Nephron progenitor cell (in vitro differentiated cells): ENCODE data around the gene SSC4D.
A peak's percentile ranks its signal among the peaks of the same experiment; 100 is the strongest.
"Not testable (repeated sequence)": the region's sequence is repeated elsewhere in the genome, so short reads cannot be mapped to it uniquely, and the experiment has no call there.

Experiments
- DNase-seq: peaks from one replicate; pipeline ENCODE4 v3.0.0; 2021
- H3K27ac Mint-ChIP-seq: 2 replicates; pipeline ENCODE4 v1.8.0; 2021; ENCODE audit warnings: mild to moderate bottlenecking, moderate library complexity, mixed read lengths
- H3K27me3 Mint-ChIP-seq: 2 replicates; pipeline ENCODE4 v1.8.0; 2021; ENCODE audit warnings: mild to moderate bottlenecking, low read depth, mixed read lengths; ENCODE audit not compliant: poor library complexity
- H3K36me3 Mint-ChIP-seq: 2 replicates; pipeline ENCODE4 v1.8.0; 2021; ENCODE audit warnings: low read depth, mixed read lengths
- H3K4me1 Mint-ChIP-seq: 2 replicates; pipeline ENCODE4 v1.8.0; 2021; ENCODE audit warnings: mixed read lengths
- H3K4me3 Mint-ChIP-seq: 2 replicates; pipeline ENCODE4 v1.8.0; 2021; ENCODE audit warnings: mild to moderate bottlenecking, moderate library complexity, mixed read lengths
- H3K9me3 Mint-ChIP-seq: 2 replicates; pipeline ENCODE4 v1.8.0; 2021; ENCODE audit warnings: mild to moderate bottlenecking, moderate library complexity, mixed read lengths
- CTCF ChIP-seq: fragments of 200-600 bp; sonication (generic); IDR thresholded peaks from 2 replicates; pipeline ENCODE4 v1.5.0; 2021; ENCODE audit warnings: antibody characterized with exemption

SSC4D gene

GRCh38 chr7:76400248-76400647 lies 9.2 kb downstream of the SSC4D start:
- Mint-ChIP-seq H3K27ac (no peak overlapping the region), H3K4me3 (no peak overlapping the region), H3K27me3 (peaks cover 9% of the 10 kb centered on the region), H3K36me3 (peaks cover 5% of the 10 kb centered on the region), H3K9me3 (no peaks in the 10 kb centered on the region), H3K4me1 (peaks cover 26% of the 10 kb centered on the region)
- TF ChIP-seq CTCF, result no peak
- DNase-seq, result no peak

- DNase-seq, result peak; percentile 52
Measured at GRCh38 chr7:76397409-76398183, 11.9 kb downstream of the SSC4D start.

GRCh38 chr7:76396864-76397263 lies 12.6 kb downstream of the SSC4D start:
- TF ChIP-seq CTCF, result no peak
- peaks cover 35% of the 10 kb centered on the region for H3K4me1 Mint-ChIP-seq
- H3K27ac Mint-ChIP-seq, result no peak overlapping the region
- H3K36me3 Mint-ChIP-seq, result no peaks in the 10 kb centered on the region
- H3K27me3 Mint-ChIP-seq, result peaks cover 13% of the 10 kb centered on the region
- no peak overlapping the region for H3K4me3 Mint-ChIP-seq
- no peaks in the 10 kb centered on the region for H3K9me3 Mint-ChIP-seq
- no peak for DNase-seq

More at GRCh38 chr7:76397409-76398183, 11.9 kb downstream of the SSC4D start:
- no peak overlapping the region for H3K27ac Mint-ChIP-seq
- H3K4me3 Mint-ChIP-seq, result no peak overlapping the region
- TF ChIP-seq CTCF, result no peak
- no peaks in the 10 kb centered on the region for H3K36me3 Mint-ChIP-seq
- peaks cover 9% of the 10 kb centered on the region for H3K27me3 Mint-ChIP-seq
- H3K9me3 Mint-ChIP-seq, result no peaks in the 10 kb centered on the region
- H3K4me1 Mint-ChIP-seq, result peaks cover 35% of the 10 kb centered on the region

- peaks cover 35% of the 10 kb centered on the region for H3K4me1 Mint-ChIP-seq
- no peak overlapping the region for H3K27ac Mint-ChIP-seq
- H3K4me3 Mint-ChIP-seq, result no peak overlapping the region
- peaks cover 13% of the 10 kb centered on the region for H3K27me3 Mint-ChIP-seq
- no peaks in the 10 kb centered on the region for H3K9me3 Mint-ChIP-seq
- H3K36me3 Mint-ChIP-seq, result no peaks in the 10 kb centered on the region
- TF ChIP-seq CTCF, result no peak
- DNase-seq, result no peak
Measured at GRCh38 chr7:76395965-76396726, 13.4 kb downstream of the SSC4D start.

- H3K9me3 Mint-ChIP-seq, result not testable (repeated sequence)
Measured at GRCh38 chr7:76395605-76395964, 13.9 kb downstream of the SSC4D start.

GRCh38 chr7:76394957-76395356 lies 14.5 kb downstream of the SSC4D start:
- Mint-ChIP-seq H3K27me3 (peaks cover 10% of the 10 kb centered on the region), H3K4me1 (peaks cover 35% of the 10 kb centered on the region), H3K4me3 (peak overlapping the region; percentile 22), H3K27ac (peak overlapping the region; percentile 21), H3K36me3 (no peaks in the 10 kb centered on the region), H3K9me3 (no peaks in the 10 kb centered on the region)
- DNase-seq, result no peak
- no peak for TF ChIP-seq CTCF

More at GRCh38 chr7:76395605-76395964, 13.9 kb downstream of the SSC4D start:
- not testable (repeated sequence) for H3K36me3 Mint-ChIP-seq, DNase-seq
- Mint-ChIP-seq H3K27me3 (peaks cover 10% of the 10 kb centered on the region), H3K4me1 (peaks cover 35% of the 10 kb centered on the region), H3K27ac (peak overlapping the region; percentile 21), H3K4me3 (peak overlapping the region; percentile 22)
